GOT3 (cell line): ENCODE results near the gene SEPTIN5.
A peak's percentile ranks its signal among the peaks of the same experiment; 100 is the strongest.
"Not testable (repeated sequence)": the region's sequence is repeated elsewhere in the genome, so short reads cannot be mapped to it uniquely, and the experiment has no call there.

ENCODE experiments used
- DNase-seq: peaks from one replicate; lab custom pipeline; 2025; ENCODE audit warnings: mixed read lengths; lab: John Stamatoyannopoulos, UW

The SEPTIN5 gene

DNA sequence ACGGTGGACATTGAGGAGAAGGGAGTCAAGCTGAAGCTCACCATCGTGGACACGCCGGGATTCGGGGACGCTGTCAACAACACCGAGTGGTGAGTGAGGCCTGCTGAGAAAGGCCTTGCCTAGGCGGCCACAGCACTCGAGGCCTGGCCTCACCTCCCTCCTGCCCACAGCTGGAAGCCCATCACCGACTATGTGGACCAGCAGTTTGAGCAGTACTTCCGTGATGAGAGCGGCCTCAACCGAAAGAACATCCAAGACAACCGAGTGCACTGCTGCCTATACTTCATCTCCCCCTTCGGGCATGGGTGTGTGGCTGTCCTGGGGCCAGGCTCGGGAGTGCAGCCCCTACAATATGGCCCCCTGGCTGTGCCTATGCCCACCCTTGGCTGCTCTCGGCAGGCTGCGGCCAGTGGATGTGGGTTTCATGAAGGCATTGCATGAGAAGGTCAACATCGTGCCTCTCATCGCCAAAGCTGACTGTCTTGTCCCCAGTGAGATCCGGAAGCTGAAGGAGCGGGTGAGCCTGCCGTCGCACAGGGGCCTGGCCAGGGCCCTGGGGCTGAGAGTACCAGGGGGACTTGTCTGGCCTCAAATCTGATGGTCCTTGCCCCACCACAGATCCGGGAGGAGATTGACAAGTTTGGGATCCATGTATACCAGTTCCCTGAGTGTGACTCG lies 6.0 kb downstream of the SEPTIN5 start:
- DNase-seq: no peak

DNA sequence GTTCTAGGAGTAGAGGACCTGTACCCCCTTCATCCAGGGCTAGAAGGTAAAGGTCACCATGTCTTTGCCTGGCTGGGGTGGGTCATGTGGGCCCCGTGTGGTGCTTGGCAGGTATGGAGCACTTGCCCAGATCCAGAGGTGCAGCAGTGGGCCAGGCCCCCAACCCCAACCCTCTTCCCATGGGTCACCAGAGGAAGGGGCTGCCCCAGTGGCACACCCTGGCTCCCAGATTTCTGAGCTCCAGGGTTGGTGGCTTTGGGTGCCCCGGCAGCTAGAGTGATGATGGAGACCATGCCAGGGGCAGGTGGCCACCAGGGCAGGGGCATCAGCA lies 6.7 kb downstream of the SEPTIN5 start:
- no peak for DNase-seq

DNA sequence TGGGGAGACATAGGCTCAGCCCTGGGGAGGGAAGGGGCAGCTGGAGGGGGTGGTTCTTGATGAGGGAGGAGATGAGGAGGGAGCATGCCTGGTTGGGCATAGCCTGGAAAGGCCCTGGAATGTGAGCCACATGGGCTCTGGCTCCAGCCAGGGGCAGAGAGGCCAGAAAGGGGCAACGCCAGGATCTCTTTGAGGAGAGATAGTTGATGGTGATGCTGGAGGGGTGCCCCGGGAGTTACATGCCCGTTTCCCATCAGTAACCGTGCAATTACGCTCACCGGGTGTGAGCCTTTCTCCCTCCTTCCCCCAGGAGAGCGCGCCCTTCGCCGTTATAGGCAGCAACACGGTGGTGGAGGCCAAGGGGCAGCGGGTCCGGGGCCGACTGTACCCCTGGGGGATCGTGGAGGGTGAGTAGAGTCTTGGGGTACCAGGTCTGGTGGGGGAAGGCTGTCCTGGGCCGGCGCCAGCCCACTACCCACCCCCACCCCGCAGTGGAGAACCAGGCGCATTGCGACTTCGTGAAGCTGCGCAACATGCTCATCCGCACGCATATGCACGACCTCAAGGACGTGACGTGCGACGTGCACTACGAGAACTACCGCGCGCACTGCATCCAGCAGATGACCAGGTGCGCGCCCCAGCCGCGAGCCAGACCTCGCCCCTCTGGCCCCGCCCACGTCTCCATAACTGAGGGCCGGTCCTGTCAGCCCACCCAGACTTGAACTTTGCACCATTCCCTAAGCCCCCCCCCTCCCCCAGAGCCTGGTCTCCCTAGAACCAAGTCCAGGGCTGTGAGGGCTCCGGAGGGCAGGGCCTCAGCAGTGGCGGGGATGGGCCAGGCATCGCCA lies 7.3 kb downstream of the SEPTIN5 start:
- no peak for DNase-seq

DNA sequence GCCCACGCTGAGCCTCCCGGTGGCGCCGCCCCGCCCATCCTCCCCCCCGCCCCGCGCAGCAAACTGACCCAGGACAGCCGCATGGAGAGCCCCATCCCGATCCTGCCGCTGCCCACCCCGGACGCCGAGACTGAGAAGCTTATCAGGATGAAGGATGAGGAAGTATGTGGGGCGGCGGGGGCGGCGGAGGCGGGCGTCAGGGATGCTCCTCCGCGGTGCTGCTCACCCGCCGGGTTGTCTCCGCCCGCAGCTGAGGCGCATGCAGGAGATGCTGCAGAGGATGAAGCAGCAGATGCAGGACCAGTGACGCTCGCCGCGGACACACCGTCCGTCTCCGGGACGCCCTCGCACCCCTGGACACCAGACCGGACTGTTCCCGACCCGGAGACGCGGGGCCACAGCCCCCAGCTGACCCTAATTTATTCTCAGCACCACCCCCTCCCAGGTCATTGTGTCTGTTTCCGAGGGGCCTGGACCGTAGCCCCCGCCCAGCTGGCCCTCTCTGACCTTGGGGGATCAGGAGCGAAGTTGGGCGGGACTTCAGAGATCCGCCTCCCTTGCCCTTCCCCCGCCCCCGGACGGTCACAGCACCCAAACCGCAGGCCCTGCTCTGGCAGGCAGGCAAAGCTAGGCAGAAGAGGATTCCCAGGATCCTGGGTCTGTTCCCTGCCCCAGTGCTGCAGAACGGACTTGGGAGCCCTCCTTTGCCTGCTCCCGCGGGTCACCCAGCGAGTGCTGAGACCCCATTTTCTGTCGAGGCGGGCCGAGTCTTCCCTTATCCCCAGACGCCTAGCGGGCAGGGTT lies 8.1 kb downstream of the SEPTIN5 start:
- no peak for DNase-seq

DNA sequence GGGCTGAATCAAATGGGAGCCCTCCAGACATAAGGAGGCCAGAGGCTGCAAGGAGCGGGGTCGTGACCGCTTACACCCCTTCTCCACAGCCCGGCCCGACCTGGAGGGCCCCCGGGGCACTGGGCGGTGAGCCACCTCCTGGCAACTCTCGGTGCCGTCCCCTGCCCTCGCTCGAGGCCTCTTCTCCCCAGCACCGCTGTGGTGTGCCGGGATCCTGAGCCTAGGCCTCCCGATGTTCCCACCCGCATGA lies 8.6 kb downstream of the SEPTIN5 start:
- DNase-seq: no peak

DNA sequence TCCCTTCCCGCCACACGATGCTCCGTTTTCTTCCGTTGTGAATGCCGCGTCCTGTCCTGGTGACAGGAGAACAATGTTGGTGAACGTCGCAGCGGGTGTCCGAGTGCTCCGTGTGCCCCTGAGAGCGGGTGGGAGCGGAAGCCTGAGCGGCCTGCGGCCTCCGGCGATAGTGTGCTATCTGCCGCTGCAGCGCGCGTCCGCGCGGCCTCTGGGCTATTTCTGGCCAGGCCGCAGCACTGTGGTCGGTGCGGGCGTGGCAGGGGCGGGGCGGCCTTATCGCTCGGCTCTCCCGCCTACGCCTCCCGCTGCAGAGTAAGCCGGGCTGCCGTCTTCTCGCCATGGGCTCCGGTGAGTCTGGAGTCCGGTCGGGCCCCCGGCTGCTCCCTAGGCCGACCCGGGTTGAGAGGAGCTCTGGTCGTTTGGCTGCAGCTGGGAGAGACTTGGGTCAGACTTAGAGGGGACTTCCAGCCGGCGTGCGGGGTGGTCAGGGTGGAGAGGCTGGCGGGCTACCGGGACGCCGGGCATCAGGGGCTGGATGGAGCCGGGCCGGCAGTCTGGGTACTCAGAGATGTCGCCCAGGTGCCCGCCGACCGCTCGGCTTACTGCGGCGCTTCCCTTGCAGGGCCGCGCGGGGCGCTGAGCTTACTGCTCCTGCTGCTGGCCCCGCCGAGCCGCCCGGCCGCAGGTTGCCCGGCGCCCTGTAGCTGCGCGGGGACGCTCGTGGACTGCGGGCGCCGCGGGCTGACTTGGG lies 9.1 kb downstream of the SEPTIN5 start, which contains the start of gene GP1BB:
GP1BB (plus strand) TSS at position 308 of the 751 bp plus-strand sequence; CDS start at position 339, 31 bp downstream.
- DNase-seq: no peak

DNA sequence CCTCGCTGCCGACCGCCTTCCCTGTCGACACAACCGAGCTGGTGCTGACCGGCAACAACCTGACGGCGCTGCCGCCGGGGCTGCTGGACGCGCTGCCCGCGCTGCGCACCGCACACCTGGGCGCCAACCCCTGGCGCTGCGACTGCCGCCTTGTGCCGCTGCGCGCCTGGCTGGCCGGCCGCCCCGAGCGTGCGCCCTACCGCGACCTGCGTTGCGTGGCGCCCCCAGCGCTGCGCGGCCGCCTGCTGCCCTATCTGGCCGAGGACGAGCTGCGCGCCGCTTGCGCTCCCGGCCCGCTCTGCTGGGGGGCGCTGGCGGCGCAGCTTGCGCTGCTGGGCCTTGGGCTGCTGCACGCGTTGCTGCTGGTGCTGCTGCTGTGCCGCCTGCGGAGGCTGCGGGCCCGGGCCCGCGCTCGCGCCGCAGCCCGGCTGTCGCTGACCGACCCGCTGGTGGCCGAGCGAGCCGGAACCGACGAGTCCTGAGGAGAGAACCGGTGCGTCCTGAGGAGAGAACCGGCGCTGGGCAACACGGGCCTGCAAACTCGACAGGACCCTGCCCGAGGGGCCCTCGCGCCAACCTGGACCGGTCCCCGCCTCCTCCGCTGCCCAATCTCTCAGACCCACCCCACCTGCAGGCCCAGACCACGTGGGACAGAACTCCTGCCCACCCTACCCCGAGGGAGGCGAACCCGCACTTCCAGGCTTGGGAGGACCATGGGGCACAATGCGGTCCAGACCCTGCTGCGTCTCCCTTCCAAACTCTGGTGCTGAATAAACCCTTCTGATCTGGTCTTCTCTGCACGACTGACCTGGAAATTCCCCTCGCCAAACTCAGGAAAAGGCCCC lies 9.9 kb downstream of the SEPTIN5 start:
- no peak for DNase-seq

DNA sequence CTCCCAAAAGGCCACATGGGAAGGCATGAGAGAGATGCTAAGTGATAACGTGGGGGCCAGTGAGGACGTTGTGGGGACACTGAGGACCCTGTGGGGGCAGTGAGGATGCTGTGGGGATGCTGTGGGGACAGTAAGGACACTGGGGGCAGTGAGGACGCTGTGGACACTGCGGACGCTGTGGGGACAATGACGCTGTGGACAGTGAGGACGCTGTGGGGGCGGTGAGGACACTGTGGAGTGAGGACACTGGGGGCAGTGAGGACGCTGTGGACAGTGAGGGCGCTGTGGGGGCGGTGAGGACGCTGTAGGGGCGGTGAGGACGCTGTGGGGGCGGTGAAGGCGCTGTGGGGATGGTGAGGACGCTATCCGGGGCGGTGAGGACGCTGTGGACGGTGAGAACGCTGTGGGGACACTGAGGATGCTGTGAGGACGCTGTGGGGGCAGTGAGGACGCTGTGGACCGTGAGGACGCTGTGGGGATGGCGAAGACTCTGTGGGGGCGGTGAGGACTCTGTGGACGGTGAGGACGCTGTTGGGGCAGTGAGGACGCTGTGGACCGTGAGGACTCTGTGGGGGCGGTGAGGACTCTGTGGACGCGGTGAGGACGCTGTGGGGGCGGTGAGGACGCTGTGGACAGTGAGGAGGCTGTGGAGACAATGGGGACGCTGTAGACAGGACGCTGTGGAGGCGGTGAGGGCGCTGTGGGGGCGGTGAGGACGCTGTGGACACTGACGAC lies 10.8 kb downstream of the SEPTIN5 start:
- no peak for DNase-seq

DNA sequence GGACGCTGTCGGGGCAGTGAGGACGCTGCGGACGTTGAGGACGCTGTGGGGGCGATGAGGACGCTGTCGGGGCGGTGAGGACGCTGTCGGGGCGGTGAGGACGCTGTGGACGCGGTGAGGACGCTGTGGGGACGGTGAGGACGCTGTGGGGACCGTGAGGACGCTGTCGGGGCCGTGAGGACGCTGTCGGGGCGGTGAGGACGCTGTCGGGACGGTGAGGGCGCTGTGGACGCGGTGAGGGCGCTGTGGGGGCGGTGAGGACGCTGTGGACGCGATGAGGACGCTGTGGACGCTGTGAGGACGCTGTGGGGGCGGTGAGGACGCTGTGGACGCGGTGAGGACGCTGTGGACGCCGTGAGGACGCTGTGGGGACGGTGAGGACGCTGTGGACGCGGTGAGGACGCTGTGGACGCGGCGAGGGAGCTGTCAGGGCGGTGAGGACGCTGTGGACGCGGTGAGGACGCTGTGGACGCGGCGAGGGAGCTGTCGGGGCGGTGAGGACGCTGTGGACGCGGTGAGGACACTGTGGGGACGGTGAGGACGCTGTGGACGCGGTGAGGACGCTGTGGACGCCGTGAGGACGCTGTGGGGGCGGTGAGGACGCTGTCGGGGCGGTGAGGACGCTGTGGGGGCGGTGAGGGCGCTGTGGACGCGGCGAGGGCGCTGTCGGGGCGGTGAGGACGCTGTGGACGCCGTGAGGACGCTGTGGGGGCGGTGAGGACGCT lies 11.9 kb downstream of the SEPTIN5 start:
- not testable (repeated sequence) for DNase-seq

DNA sequence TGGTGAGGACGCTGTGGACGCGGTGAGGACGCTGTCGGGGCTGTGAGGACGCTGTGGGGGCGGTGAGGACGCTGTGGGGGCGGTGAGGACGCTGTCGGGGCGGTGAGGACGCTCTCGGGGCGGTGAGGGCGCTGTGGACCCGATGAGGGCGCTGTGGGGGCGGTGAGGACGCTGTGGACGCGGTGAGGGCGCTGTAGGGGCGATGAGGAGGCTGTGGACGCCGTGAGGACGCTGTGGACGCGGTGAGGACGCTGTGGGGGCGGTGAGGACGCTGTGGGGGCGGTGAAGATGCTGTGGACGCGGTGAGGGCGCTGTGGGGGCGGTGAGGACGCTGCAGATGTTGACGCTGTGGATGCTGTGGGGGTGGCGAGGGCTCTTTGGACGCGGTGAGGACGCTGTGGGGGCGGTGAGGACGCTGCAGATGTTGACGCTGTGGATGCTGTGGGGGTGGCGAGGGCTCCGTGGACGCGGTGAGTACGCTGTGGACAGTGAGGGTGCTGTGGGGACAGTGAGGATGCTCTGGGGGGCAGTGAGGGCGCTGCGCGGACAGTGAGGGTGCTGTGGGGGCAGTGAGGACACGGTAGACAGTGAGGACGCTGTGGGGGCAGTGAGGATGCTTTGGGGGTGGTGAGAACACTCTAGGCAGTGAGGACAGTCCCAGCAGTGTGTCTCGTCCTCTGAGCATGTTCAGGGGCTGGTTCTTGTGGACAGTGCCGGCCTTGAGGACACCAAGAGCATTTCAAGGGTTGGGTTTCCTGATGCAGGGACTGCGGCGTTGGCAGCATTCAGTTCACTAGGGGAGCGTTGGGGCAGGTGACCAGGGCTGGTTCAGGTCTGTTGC lies 13.2 kb downstream of the SEPTIN5 start:
- no peak for DNase-seq

DNA sequence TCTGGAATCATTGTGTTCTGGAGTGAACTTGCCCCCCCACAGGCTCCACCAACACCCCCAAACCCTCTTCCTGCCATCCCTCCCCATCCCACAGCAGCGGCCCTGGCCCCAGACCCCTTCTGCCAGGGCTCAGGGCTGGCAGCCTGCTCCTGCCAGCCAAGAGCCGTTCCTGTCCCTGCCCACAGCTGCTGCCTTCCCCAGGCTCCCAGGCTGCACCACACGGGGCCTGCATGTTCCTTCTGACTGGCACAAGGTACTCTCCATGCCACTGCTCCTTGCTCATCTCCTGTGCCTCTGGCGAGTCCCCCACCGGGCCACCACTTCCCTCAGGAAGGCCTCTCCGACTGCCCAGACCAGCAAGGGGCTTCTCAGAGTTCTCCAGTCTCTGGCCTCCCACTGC lies 14.0 kb downstream of the SEPTIN5 start:
- DNase-seq: no peak

DNA sequence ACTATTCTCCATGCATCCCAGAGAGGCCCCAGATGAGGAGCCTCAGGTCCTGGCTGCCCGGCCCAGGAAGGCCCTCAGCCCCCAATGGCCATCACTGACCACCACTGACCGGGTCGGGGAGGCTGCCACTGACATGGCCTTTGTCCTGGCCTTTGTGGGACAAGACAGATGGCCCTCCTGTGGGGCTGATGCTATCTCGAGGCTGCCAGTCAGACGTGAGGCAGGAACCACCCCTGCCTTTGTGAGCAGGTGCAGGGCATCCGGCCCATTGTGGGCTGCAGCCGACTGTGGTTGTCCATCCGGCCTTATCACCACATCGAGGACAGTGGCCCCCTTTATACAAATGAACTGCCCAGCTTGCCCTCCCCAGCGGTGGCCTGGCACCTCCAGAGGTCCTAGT lies 14.5 kb downstream of the SEPTIN5 start:
- no peak for DNase-seq

DNA sequence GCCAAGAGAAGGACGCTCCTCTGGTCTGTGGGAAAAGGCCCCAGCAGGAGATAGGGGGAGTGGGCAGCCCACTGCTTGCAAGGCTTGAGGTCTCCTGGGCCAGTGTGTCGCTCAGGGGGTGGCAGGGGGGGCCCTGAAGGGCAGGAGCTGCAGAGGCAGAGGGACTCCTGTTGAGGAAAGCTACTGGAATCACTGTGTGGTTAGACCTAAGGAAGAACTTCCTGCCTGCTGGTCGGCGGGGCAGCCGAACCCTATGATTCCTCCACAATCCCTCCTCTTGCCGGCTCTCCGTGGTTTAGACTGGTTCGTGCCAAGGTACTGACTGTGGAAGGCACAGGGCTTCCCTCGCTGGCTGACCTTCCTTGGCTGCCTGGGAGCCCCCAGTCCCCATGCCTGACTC lies 15.2 kb downstream of the SEPTIN5 start:
- DNase-seq: no peak

DNA sequence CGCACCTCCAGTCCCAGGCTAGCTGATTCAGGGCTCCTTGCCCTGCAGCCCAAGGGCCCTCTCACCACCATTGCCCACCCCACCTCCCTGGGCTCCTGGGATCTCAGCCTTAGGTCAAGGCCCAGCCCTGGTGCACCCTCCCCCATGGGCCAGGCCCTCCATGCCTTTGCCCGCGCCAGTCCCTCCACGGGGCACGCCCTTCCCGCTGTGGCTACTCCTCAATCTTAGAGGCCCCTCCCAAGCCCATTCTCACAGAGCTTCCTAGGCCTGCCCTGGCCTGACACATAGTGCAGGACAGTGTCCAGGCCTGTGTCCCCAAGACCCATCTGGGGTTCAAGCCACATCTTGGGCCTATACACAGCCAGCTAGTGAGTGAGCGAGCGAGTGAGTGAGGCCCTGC lies 15.9 kb downstream of the SEPTIN5 start:
- DNase-seq: no peak

DNA sequence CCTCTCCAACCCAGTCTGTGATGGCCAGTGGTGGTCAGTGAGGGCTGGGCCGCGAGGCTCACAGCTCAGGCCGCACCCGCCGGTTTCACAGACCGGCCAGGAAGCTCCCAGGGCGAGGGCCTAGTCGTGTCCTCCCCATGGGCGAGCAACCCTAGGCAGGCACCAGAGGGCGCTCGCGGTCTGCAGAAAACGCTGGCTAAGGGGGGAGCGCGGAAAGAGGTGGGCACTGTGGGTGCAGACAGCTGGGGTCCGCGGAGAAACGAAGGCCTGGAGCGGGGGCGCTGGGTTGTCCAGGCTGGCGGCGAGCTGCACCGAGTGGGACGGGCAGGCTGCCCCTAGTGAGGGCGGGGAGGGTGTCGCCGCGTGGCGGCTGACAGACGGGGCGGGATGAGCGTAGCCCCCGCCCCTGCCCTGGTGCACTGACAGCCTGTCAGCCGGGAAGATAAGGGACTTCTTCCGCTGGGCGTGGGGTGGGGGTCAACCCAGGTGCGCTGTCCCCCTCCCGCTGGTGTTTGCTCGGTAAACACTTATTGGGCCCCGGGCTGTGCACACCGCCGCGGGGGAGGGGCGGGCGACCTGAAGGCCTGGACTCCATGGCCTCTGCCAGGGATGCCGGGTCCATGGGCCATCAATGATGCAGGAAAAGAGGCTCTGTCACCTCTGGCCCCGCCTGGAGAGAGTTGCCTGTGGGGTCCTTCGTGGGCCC lies 16.5 kb downstream of the SEPTIN5 start:
- peak; percentile 35 for DNase-seq

DNA sequence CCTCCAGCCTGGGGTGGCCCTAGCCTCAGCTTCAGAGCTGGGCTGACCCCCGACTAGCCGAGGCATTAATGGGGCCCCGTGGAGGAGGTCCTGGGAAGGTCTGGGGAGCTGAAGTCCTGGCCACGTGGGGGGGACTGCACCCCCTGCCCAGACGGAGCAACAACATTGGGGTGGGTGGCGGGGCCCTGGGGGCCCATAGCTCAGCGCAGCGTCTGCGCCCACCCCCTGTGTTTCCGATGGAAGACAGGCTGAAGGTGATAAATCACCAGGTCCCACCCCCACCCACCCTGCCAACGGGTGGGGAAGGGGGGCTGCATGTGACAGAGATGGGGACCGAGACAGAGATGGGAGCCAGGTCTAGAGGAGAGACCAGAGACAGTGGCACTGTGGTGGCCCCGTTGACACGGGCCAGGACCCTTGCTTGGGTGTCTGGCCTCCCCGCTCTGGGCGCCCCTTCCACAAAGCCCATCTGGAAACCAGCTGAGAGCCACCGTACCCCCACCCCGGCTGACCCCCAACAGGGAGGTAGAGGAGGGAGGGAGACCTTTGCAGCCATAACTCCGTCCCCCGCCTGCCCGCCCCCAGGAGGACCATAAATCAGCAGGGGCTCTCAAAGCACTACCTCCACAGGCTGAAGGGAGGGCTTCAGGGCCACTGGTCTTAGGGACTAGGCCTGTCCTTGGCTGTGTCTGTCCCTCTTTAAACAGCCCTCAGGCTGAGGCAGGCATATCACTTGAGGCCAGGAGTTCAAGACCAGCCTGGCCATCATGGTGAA lies 17.2 kb downstream of the SEPTIN5 start:
- DNase-seq: no peak

DNA sequence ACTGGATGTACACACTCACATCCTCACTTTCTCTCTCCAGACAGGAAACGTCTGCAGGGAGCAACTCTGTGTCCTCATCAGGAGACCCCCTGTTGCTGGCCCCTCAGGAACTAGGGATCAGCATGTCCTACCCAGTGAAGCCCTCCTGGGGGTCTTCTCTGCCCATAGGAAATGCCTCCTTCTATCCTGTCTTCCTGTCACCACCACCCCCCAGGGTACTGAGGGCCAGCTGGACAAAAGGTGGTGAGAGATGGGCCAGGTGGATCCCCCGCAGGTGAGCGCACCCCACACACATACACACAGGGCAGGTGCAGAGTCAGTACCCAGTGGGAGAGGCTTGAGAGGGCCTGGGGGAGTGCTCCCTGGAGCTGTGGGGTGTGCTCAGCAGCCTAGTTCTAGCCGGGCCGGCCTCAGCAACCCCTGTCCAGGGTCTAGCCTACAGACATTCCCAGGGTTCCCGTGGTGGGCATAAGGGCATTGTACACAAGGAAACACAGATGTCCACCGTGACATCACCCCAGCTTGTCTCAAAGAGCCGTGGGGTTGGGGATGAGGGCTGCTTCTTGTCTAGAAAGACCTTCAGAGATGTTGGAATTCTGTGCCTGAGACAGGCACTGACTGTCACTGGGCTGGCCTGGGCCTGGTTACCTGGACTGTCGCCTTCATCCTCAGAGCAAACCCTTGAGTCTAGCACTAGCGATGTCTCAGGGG lies 18.3 kb downstream of the SEPTIN5 start:
- DNase-seq: no peak
